Measurements from ENCODE around the gene PRG3.

GRCh38 chr11:57392066-57392762 is 11.3 kb upstream of the PRG3 start:
- TF ChIP-seq CTCF (IDR thresholded peaks at IDR 0.05) (no peak), POLR2A (IDR thresholded peaks at IDR 0.05) (no peak)
